Measurements from ENCODE around the gene NTM.

Gene NTM

DNA sequence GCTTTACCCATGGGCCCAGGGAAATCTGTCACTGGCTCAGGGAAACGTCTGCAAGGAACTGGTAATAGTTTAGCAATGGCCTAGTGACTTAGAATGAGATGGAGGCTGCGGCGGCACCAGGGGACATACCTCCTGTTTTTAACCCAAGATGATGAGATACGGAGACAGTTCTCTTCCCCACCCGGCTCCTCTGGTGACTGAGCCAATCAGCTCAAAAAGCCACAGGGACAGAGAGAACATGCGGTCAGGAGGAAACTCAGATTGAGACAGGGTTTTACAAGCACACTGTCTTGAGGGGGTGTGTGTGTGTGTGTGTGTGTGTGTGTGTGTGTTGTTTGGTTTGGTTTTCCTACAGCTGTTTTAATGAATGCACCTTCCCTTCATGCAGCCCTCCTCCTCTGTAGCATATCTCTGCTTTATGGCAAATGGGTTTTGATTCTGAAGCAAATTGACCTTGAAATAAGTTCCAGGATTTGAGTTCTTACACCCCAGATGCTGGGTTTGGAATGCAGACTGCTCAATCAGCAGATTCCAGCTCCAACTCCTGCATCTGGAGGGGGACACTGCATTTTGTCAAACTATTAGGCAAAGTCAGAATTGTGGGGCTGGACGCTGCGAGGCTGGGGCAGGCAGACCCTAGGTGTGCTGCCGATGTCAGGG, 246.2 kb downstream of the NTM start:
- H3K4me3 ChIP-seq (replicated peaks in 1 of 2; ENCODE audit: low read depth in 2 of 2, low read length in 2 of 2): no peak overlapping the region
- DNase-seq (ENCODE audit: low read depth in 2 of 2): no peak
- TF ChIP-seq, protein P1, sequence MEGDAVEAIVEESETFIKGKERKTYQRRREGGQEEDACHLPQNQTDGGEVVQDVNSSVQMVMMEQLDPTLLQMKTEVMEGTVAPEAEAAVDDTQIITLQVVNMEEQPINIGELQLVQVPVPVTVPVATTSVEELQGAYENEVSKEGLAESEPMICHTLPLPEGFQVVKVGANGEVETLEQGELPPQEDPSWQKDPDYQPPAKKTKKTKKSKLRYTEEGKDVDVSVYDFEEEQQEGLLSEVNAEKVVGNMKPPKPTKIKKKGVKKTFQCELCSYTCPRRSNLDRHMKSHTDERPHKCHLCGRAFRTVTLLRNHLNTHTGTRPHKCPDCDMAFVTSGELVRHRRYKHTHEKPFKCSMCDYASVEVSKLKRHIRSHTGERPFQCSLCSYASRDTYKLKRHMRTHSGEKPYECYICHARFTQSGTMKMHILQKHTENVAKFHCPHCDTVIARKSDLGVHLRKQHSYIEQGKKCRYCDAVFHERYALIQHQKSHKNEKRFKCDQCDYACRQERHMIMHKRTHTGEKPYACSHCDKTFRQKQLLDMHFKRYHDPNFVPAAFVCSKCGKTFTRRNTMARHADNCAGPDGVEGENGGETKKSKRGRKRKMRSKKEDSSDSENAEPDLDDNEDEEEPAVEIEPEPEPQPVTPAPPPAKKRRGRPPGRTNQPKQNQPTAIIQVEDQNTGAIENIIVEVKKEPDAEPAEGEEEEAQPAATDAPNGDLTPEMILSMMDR (IDR thresholded peaks at IDR 0.05; ENCODE audit: low read depth, low read length): no peak

DNA sequence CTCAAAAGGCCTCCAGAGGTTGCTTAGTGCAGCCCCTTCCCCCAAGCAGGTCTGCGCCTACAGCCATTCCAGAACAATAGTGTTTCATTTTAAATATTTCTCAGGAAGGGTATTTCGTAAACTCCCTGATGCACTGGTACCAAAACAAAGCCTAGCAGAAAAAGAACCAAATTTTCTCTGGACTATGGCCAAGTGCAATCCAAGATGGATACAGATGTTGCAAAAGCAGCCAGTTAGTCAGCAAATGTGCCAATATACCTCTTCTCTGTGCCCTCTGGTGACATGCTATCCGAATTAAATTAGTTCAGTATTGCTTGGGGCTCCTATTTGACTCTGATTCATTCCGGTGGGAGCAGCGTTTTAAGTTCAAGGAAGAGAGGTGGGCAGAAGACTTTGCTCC, 247.8 kb downstream of the NTM start:
- no peak overlapping the region for H3K4me3 ChIP-seq (replicated peaks in 1 of 2; ENCODE audit: low read depth in 2 of 2, low read length in 2 of 2)
- DNase-seq (ENCODE audit: low read depth in 2 of 2): peak; percentile 4 to 13
- TF ChIP-seq, protein P1 (IDR thresholded peaks at IDR 0.05; ENCODE audit: low read depth, low read length): no peak

DNA sequence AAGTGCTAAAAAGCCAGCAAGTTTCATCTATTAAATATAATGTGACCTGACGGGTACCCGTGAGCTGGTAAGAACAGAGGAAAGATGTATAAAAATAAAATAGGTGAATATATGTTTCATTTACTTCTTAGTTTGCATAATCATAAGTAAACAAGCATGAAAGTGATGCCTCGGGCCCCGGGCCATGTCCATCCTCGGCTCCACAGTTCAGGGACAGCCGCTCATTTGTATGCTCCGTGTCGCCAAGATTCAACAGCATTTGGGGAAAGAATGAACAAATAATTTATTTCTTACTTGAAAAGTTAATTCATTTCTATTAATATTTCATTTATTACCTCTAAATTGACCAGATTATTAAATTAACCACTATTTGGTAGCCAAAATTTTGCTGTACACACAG, 251.8 kb downstream of the NTM start:
- no peak overlapping the region for H3K4me3 ChIP-seq (replicated peaks in 1 of 2; ENCODE audit: low read depth in 2 of 2, low read length in 2 of 2)
- TF ChIP-seq, protein P1 (IDR thresholded peaks at IDR 0.05; ENCODE audit: low read depth, low read length): no peak
- no peak for DNase-seq (ENCODE audit: low read depth in 2 of 2)

DNA sequence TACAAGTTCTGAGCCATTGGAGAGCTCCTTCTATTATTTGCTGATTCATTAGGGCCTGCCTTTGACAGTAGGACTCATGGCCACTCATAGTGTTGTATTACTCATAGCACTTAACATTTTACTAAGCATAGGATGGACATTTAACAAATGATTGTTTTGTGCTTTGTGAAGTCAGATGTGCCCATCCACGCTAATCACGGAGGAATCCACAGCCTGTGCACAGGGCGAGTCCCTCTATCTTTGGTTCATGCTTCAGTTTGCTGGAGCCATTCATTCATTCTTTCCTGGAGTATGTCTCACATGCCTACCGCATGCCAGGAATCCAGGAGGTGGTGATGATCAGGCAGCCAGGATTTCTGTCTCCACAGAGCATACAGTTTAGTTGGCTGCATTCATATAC, 254.1 kb downstream of the NTM start:
- H3K4me3 ChIP-seq (replicated peaks in 1 of 2; ENCODE audit: low read depth in 2 of 2, low read length in 2 of 2): no peak overlapping the region
- DNase-seq (ENCODE audit: low read depth in 2 of 2): no peak
- TF ChIP-seq, protein P1 (IDR thresholded peaks at IDR 0.05; ENCODE audit: low read depth, low read length): no peak

DNA sequence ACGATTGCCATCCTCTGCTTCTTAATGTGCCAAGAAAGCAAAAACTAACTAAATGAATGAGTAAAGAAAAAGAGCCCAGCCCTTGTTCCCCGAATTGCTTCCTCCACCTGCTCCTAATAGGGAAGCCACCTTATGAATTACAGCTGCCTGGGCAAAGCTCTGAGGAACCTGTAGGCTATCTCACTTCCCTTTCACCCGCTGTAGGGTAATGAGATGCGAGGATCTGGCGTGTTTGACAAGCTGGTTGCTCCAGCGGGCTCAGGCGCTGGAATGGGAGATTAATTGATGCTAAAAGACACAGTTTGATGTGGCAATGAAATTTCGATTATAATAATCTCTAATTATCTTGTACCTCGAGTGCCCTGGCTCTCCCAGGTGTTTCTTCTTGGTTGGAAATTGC, 256.4 kb downstream of the NTM start:
- H3K4me3 ChIP-seq (replicated peaks in 1 of 2; ENCODE audit: low read depth in 2 of 2, low read length in 2 of 2): no peak overlapping the region
- TF ChIP-seq, protein P1 (IDR thresholded peaks at IDR 0.05; ENCODE audit: low read depth, low read length): no peak
- no peak for DNase-seq (ENCODE audit: low read depth in 2 of 2)

DNA sequence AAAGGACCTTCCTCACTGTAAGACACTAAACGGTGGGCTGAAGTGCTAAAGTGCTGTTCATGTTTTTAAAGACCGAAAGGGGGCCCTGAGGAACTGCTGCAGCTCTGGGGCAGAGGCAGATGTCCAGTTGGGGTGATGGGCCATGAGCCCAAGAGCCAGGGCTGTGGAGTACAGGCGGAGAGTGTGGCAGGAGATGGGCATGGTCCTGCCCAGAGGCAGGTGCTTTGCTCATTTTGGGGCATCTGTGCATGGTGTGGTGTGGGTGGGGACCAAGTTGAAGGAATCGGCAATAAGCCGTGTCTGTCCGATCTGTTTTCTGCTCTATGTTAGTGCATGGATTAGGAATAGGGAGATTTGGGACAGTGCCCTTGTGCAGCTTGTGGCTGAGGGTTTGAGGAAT, 258.3 kb downstream of the NTM start:
- TF ChIP-seq, protein P1 (IDR thresholded peaks at IDR 0.05; ENCODE audit: low read depth, low read length): no peak

More for the DNA sequence above, 258.3 kb downstream of the NTM start:
- no peak for DNase-seq (ENCODE audit: low read depth in 2 of 2)
- H3K4me3 ChIP-seq (replicated peaks in 1 of 2; ENCODE audit: low read depth in 2 of 2, low read length in 2 of 2): no peak overlapping the region
